ENCODE results near the gene STAB2. TPM values are rescaled to one million over a fixed set of nuclear protein-coding genes. Genes with fewer than 3 reads are reported as not detected.

The STAB2 gene
- total and polyA plus RNA-seq, 9 donors: 0.05 to 9.3 (median 0.86) TPM

DNA sequence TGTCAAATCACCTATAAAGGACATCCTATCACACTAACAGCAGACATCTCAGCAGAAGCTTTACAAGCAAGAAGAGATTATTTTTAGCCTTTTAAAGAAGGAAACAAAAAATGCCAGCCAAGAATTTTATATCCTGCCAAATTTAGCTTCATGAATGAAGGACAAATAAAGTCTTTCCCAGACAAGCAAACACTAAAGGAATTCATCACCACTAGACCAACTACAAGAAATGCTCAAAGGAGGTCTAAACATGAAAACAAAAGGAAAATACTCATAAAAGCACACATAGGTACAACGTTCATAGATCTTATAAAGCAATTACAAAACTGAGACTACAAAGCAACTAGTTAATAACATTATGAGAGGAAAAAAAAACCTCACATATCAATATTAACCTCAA, 20.7 kb upstream of the STAB2 start:
- no peak for TF ChIP-seq POLR2A (IDR thresholded peaks at IDR 0.05)
- no peak for TF ChIP-seq CTCF (IDR thresholded peaks at IDR 0.05)
- no peak for TF ChIP-seq EP300 (IDR thresholded peaks at IDR 0.05)
- H3K4me3 ChIP-seq: no peak overlapping the region
- H3K27me3 ChIP-seq: no peaks in the 10 kb centered on the region
- H3K9me3 ChIP-seq: no peaks in the 10 kb centered on the region
- intact Hi-C loops (cut with DNase I): no loop called here
- H3K36me3 ChIP-seq: no peaks in the 10 kb centered on the region
- DNase-seq: no peak
- no peaks in the 10 kb centered on the region for H3K4me1 ChIP-seq (ENCODE audit: insufficient read depth)
- H3K27ac ChIP-seq: no peak overlapping the region
- WGBS, 3 donors: 72 to 82% (median 77%) methylated on average over 1 of the region's 1 CpG

GRCh38 chr12:103569278-103569677, 17.8 kb upstream of the STAB2 start:
- intact Hi-C loops (cut with DNase I): no loop called here
- WGBS, 3 donors: 84 to 86% (median 85%) methylated on average over 1 of the region's 1 CpG

DNA sequence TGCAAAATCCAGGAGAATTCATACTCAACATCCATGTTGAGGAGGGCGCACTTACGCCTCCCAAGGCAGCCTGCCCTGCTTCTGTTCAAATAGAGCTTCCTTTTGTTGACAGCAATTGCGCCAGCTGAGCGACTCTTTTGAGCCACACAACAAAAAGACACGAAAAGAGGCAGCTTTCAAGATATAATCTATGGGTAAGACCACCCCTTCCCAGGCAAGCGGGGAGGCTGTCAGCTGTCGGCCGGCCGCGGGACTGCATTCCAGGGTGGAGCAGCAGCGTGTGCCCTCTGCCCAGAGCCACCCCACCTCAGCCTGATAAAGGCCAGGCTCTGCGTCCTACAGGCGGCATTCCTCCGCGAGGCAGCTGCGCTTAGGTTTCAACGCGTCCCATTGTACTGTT, 15.8 kb upstream of the STAB2 start:
- intact Hi-C loops (cut with DNase I): no loop called here
- no peak for DNase-seq
- Histone ChIP-seq H3K36me3 (no peaks in the 10 kb centered on the region), H3K4me3 (no peak overlapping the region), H3K27ac (no peak overlapping the region), H3K9me3 (no peaks in the 10 kb centered on the region), H3K4me1 (ENCODE audit: insufficient read depth) (no peaks in the 10 kb centered on the region), H3K27me3 (no peaks in the 10 kb centered on the region)
- TF ChIP-seq EP300 (IDR thresholded peaks at IDR 0.05): no peak
- TF ChIP-seq CTCF (IDR thresholded peaks at IDR 0.05): no peak
- 11 to 20% (median 19%) methylated on average over 18 of the region's 18 CpGs for WGBS, 3 donors

More at GRCh38 chr12:103569278-103569677, 17.8 kb upstream of the STAB2 start:
- TF ChIP-seq EP300 (IDR thresholded peaks at IDR 0.05) (no peak), POLR2A (IDR thresholded peaks at IDR 0.05) (no peak), CTCF (IDR thresholded peaks at IDR 0.05) (no peak)
- no peaks in the 10 kb centered on the region for H3K27me3 ChIP-seq
- DNase-seq: no peak
- no peaks in the 10 kb centered on the region for H3K9me3 ChIP-seq
- H3K36me3 ChIP-seq: no peaks in the 10 kb centered on the region
- no peak overlapping the region for H3K27ac ChIP-seq
- H3K4me1 ChIP-seq (ENCODE audit: insufficient read depth): no peaks in the 10 kb centered on the region
- H3K4me3 ChIP-seq: no peak overlapping the region

GRCh38 chr12:103572312-103573045, 14.6 kb upstream of the STAB2 start:
- H3K36me3 ChIP-seq: no peaks in the 10 kb centered on the region
- intact Hi-C loops (cut with DNase I): no loop called here
- no peak for TF ChIP-seq CTCF (IDR thresholded peaks at IDR 0.05)
- no peak for TF ChIP-seq EP300 (IDR thresholded peaks at IDR 0.05)
- TF ChIP-seq POLR2A (IDR thresholded peaks at IDR 0.05): no peak
- H3K27ac ChIP-seq: no peak overlapping the region
- no peaks in the 10 kb centered on the region for H3K4me1 ChIP-seq (ENCODE audit: insufficient read depth)
- H3K27me3 ChIP-seq: no peaks in the 10 kb centered on the region
- DNase-seq: no peak
- no peaks in the 10 kb centered on the region for H3K9me3 ChIP-seq
- H3K4me3 ChIP-seq: no peak overlapping the region
- WGBS, 3 donors: 76 to 81% (median 78%) methylated on average over 4 of the region's 4 CpGs

All from ovary (tissue), 9 donors.